Suppressor macrophage treated with lipopolysaccharide for 1 hour (primary cell): Measurements from ENCODE around the gene GRIN3A.

ENCODE experiments used
- DNase-seq, 3 donors: peaks; one replicate each; pipeline ENCODE4 v3.0.0-alpha.2; 2020 to 2022

GRIN3A gene

GRCh38 chr9:101705135-101705661 is 33.2 kb downstream of the GRIN3A start:
- peak; percentile 22 to 46 (median 29) for DNase-seq

GRCh38 chr9:101702257-101702656 is 36.2 kb downstream of the GRIN3A start:
- DNase-seq = no peak

GRCh38 chr9:101693546-101694336 is 44.7 kb downstream of the GRIN3A start:
- peak in 2 of 3 donors; percentile 5 to 39 for DNase-seq

GRCh38 chr9:101691657-101692056 is 46.8 kb downstream of the GRIN3A start:
- no peak for DNase-seq

GRCh38 chr9:101689039-101689438 is 49.4 kb downstream of the GRIN3A start:
- no peak for DNase-seq

GRCh38 chr9:101684665-101685064 is 53.8 kb downstream of the GRIN3A start:
- no peak for DNase-seq

- no peak for DNase-seq
Observed at GRCh38 chr9:101683236-101683635, 55.2 kb downstream of the GRIN3A start.

GRCh38 chr9:101677861-101678260 is 60.6 kb downstream of the GRIN3A start:
- no peak for DNase-seq

GRCh38 chr9:101675341-101675740 is 63.1 kb downstream of the GRIN3A start:
- no peak for DNase-seq

GRCh38 chr9:101674165-101674564 is 64.3 kb downstream of the GRIN3A start:
- peak in 1 of 3 donors; percentile 33 for DNase-seq

- DNase-seq = peak in 1 of 3 donors; percentile 4
Observed at GRCh38 chr9:101673642-101674041, 64.8 kb downstream of the GRIN3A start.

- DNase-seq = no peak
Observed at GRCh38 chr9:101671567-101671966, 66.9 kb downstream of the GRIN3A start.

GRCh38 chr9:101668421-101668820 is 70.0 kb downstream of the GRIN3A start:
- DNase-seq = no peak

GRCh38 chr9:101664453-101664852 is 74.0 kb downstream of the GRIN3A start:
- DNase-seq = no peak

- no peak for DNase-seq
Observed at GRCh38 chr9:101652601-101653175, 85.8 kb downstream of the GRIN3A start.

- DNase-seq = no peak
Observed at GRCh38 chr9:101650142-101650541, 88.3 kb downstream of the GRIN3A start.

- peak; percentile 6 to 45 (median 20) for DNase-seq
Observed at GRCh38 chr9:101648493-101648892, 90.0 kb downstream of the GRIN3A start.

- peak in 1 of 3 donors; percentile 17 for DNase-seq
Observed at GRCh38 chr9:101639785-101640665, 98.4 kb downstream of the GRIN3A start.

- DNase-seq = no peak
Observed at GRCh38 chr9:101639311-101639710, 99.1 kb downstream of the GRIN3A start.

- peak; percentile 50 to 75 (median 58) for DNase-seq
Observed at GRCh38 chr9:101636247-101636646, 102.2 kb downstream of the GRIN3A start.

GRCh38 chr9:101635473-101635872 is 103.0 kb downstream of the GRIN3A start:
- no peak for DNase-seq

GRCh38 chr9:101634741-101635409 is 103.6 kb downstream of the GRIN3A start:
- no peak for DNase-seq

- no peak for DNase-seq
Observed at GRCh38 chr9:101632611-101633010, 105.8 kb downstream of the GRIN3A start.
